ENCODE measurements around the gene LITAF.

DNA sequence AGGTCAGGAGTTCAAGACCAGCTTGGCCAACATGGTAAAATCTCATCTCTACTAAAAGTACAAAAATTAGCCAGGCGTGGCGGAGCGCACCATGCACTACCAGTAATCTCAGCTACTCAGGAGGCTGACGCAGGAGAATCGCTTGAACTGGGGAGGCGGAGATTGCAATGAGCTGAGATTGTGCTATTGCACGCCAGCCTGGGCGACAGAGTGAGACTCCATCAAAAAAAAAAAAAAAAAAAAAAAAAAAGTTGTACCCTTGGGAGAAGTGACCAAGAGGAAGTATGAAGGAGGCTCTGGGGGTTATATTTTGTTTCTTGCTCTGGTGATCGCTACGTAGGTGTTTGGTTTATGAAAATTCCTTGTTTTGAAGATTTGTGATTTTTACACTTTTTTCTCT, 66.3 kb downstream of the LITAF start:
- TF ChIP-seq, protein P1, sequence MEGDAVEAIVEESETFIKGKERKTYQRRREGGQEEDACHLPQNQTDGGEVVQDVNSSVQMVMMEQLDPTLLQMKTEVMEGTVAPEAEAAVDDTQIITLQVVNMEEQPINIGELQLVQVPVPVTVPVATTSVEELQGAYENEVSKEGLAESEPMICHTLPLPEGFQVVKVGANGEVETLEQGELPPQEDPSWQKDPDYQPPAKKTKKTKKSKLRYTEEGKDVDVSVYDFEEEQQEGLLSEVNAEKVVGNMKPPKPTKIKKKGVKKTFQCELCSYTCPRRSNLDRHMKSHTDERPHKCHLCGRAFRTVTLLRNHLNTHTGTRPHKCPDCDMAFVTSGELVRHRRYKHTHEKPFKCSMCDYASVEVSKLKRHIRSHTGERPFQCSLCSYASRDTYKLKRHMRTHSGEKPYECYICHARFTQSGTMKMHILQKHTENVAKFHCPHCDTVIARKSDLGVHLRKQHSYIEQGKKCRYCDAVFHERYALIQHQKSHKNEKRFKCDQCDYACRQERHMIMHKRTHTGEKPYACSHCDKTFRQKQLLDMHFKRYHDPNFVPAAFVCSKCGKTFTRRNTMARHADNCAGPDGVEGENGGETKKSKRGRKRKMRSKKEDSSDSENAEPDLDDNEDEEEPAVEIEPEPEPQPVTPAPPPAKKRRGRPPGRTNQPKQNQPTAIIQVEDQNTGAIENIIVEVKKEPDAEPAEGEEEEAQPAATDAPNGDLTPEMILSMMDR (conservative IDR thresholded peaks at IDR 0.05; ENCODE audit: low read length) = no peak
- TF ChIP-seq EZH2phosphoT487 (IDR thresholded peaks at IDR 0.05; ENCODE audit: borderline replicate concordance) = no peak

Data from Loucy (cell line).